NCI-H82 (cell line): Measurements from ENCODE around the gene SVOPL.
A peak's percentile ranks its signal among the peaks of the same experiment; 100 is the strongest.

Experiments used
- DNase-seq: peaks from one replicate; lab custom pipeline; 2025; lab: John Stamatoyannopoulos, UW

Gene SVOPL

DNA sequence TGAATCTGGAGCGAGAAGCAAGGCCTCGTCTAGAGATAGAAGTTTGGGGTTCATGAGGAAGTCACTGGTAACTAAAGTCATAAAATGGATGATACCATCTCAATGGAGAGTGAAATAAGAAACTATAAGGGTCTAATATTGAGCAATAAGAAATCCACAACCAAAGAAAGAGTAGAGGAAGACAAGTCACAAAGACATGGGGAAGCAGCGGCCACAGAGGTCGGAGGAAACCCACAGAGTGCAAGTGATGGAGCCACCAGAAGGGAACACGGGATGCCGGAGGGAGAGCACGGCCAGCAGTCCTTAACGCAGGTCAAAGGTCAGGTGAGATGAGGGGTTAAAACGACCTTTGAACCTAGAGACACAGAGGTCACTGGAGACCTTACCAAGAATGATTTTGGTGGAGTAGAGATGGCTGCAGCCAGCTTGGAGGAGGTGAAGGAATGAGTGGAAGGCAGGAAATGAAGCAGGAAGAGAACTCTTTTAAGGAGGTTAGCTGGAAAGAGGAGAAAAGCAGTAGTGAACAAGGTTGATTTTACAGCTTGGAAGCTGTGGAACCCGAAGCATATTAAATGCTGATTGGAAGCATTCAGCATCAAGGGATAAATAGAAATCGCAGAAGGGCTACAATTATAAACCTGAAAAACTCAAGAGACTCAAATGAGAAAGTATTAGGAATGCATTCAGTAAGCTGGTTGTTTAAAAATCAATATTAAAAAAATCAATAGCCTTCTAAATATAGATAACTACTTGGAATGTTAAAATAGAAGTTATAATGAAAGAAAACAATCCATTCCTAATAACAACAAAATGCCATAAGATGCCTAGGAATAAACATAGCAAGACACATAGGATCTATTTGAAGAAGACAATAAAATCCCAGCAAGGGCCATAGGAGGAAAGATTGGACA is 93.7 kb downstream of the SVOPL start:
- DNase-seq: no peak

DNA sequence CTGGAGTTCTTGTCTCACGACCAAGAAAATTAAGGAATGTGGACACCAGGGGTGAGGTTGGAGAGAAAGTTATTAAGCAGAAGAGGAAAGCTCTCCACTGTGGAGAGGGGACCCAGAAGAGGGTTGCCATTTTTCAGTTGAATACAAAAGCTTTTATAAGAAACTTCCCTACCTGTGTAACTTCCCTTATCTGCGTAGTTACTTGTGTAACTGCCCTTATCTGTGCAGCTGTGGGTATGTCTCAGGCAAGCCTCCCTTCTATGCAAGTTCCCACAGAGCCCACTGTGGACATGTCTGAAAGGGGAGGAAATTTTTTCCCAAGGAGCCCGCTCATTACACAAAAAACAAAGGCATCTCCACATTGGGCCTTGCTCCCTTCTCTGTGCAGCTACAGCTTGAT is 94.9 kb downstream of the SVOPL start:
- no peak for DNase-seq

DNA sequence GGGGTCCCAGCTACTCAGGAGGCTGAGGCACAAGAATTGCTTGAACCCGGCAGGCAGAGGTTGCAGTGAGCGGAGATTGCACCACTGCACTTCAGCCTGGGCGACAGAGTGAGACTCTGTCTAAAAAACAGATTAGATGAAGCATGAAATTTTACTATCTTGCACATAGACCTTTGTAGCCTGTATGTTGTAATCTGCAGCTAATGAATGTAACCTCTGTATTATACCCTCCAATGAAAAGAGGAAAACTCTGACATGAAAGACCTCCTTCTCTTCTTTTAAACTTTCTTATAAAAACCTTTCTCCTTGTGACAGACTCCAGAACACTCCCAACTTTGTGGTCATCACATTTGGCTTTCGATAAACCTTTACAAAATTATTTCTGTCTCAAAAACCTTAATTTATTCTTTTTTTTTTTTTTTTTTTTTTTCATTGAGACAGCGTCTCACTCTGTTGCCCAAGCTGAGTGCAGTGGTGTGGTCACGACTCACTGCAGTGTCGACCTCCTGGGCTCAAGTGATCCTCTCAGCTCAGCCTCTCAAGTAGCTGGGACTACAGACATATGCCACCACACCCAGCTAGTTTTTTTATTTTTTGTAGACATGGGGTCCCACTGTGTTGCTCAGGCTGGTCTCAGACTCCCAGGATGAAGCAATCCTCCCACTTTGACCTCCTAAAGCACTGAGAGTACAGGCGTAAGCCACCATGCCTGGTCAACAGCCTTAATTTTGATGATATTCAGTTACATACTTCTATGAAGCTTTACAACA is 97.4 kb downstream of the SVOPL start:
- DNase-seq: no peak

GRCh38 chr7:138602451-138602850 is 98.7 kb downstream of the SVOPL start:
- peak; percentile 53 for DNase-seq

- no peak for DNase-seq
Measured at GRCh38 chr7:138595454-138595853, 105.7 kb downstream of the SVOPL start.

DNA sequence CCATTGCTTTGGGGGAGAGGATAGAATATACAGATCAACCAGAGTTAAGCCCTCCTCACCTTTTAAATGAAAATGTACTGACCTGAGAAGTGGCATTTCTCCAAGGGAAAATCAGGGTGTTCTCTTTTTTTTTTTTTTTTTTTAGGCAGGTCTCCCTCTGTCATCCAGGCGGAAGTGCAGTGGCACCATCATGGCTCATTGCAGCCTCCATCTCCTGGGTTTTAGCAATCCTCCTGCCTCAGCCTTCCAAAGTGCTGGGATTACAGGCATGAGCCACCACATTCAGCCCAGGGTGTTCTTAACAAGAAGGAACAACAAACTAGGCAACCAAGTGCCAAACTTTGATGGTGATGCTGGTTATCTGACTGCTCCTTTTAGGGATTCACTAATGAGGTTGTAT is 111.0 kb downstream of the SVOPL start:
- no peak for DNase-seq

- DNase-seq: no peak
Measured at GRCh38 chr7:138588986-138589385, 112.2 kb downstream of the SVOPL start.

- DNase-seq: no peak
Measured at GRCh38 chr7:138587485-138587884, 113.7 kb downstream of the SVOPL start.

DNA sequence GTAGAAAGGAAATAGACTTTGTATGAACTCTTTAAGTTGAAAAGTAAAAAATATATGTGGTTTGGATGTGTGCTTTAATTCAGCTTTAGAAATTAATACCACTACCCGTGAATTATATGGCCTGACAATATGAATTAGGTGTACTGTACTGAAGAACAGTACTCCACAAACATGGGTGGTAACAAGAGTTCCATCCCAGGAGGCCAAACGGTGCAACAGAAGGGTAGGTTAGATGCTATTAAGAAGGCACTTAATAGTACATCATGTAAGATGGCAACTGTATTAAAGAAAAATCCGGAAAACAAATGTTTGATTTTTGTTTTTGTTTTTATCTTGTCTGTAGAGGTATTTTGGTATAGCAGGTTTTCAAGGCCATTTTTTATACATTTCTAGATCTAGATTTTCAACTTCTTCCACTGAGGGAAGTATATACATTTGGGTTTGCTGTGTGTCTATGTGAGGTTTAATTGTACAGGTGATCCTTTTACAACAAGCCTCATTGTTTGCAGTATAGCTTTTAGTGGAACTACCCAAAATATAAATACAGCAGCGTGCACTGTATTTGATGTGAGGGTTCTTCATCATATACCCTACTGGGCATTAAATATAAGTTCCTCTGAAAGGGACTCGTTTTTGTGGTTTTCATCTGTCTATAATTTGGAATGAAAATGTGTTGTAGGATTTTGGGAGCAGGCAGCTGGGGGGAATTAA is 115.7 kb downstream of the SVOPL start:
- no peak for DNase-seq

DNA sequence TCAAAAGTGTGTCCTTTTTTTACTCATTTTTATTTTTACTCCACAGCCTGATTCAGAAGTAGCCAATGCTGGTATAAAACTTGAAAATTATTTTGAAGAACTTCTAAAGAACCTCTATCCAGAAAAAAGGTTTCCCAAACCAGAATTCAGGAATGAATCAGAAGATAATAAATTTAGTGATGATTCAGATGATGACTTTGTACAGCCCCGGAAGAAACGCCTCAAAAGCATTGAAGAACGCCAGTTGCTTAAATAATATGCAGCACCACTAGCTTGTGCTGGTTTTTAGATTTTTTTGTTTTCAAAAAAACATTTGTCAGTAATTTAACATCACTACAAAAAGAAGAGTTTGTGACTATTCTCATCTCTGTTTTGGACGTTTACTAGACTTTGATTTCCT is 116.5 kb downstream of the SVOPL start:
- DNase-seq: no peak

DNA sequence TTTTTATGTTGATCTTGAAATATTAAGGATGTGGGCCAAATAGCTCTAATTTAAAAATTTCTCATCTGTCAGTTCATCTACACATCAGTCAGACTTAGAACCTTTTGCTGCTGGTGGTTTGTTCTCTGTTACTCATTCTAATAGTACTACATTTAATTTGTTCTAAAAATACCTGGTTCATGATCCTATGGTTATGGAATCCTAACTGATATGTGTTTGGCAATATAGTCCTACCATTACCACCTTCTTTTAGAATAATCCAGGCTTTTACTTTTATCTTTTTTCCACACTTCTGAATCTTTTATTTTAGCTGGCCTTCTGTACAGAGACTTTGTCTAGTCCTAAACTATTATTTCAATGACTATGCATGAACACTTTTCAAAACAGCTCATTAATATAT is 116.9 kb downstream of the SVOPL start:
- DNase-seq: no peak

DNA sequence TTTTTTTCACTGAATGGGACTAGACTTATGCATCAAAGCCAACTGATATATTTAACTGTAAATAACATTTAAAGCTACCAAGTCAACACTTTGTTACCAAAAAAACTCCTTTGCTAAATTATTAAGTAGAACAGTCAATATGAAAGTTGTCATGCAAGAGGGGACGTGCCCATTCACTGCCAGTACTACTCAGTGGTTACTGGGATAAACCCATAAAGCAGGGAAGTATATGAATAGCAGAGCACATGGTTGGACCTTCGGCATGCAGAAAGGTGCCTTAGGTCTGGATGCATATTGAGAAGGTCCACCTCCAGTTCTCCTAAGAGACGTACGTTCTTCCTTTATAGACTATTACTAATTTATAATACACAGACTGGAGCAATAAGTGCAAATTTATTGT is 120.1 kb downstream of the SVOPL start:
- DNase-seq: no peak

DNA sequence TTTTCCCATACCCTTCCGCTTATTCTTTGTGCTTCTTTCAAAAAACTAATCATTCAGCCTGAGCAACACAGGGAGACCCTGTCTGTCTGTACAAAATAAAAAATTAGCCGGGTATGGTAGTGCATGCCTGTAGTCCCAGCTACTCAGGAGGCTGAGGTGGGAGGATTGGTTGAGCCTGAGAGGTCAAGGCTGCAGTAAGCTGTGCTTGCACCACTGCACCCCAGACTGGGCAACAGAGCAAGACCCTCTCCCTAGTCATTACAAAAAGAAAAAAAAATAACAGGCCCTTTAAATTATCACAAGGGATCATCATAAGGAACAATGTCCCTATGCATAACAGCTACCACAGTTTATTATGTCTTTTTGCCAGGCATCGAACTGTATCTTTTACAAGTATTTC is 121.5 kb downstream of the SVOPL start:
- DNase-seq: no peak

DNA sequence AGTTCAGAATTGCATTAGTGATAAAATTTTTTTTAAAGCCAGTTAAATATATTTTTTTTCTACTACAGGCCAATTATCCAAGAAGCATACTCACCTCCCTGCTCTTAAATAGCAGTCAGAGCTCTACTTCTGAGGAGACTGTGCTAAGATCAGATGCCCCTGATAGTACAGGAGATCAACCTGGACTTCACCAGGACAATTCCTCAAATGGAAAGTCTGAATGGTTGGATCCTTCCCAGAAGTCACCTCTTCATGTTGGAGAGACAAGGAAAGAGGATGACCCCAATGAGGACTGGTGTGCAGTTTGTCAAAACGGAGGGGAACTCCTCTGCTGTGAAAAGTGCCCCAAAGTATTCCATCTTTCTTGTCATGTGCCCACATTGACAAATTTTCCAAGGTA is 122.0 kb downstream of the SVOPL start:
- no peak for DNase-seq

DNA sequence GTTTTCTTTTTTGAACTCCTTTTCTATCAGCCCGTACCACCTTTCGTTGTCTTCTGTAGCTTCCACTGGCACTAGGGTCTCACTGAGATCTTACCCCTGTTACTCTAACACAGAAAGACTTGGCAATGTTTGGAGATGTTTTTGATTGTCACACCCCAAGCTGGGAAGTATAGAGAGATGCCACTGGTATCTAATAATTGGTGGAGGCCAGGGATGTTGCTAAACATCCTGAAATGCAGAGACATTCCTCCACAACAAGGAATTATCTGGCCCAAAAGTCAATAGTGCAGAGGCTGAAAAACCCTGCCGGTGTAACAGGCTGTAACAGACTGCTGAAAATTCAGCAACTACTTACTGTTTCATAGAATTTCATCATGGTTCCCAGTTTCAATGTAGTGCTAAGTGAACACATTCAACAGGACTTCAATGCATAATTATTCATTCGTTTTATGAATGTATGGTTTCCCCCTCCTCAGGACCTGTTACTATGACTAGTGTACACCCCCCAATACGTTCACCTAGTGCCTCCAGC is 125.2 kb downstream of the SVOPL start:
- DNase-seq: no peak

GRCh38 chr7:138573741-138574140 is 127.4 kb downstream of the SVOPL start:
- DNase-seq: no peak

DNA sequence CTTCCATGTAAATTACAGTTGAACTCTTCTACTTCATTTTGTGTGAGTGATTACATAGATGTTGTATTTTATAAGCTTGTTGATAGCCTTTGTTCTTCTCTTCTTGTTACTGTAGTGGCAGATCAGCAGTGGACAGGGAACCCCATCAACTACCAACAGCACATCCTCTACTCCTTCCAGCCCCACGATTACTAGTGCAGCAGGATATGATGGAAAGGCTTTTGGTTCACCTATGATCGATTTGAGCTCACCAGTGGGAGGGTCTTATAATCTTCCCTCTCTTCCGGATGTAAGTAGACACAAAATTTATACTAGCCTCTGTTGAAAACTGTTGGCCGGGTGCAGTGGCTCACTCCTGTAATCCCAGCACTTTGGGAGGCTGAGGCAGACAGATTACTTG is 130.4 kb downstream of the SVOPL start:
- DNase-seq: no peak

DNA sequence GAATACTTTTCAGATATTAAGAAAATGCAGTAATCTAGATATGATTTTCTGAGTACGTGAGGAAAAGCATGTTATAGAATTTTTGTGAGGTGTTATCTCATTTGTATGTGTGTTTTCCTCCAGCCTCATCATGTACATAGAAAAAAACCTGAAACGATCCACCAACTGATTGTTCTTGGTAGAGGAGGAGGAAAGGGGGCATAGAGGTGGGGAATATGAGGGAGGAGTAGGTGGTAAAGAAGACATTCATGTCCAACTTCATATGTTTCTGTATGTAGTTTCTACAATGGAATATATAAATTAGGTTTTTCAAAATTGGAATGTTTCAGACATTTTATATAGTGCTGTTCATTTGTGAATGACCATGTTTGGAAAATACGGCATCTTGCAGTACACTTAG is 131.7 kb downstream of the SVOPL start:
- DNase-seq: no peak

DNA sequence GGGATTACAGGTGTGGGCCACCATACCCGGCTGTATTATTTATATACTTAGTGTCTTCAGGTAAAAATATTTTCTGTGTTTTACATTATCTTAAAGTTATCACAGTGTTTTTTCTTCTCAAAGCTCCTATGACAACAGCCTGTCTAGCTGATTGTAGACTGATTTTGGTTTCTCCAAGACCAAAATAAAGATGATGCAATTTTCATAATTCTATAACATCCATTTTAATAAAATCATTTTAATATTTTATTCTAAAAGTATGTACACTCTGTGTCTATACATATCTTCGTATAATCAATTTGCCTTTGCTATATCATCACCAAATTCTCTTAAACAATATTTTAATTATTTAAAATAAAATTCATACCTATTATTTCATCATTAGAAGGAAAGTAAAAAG is 132.5 kb downstream of the SVOPL start:
- DNase-seq: no peak

- DNase-seq: no peak
Measured at GRCh38 chr7:138565451-138566114, 135.6 kb downstream of the SVOPL start.

GRCh38 chr7:138565071-138565450 is 136.1 kb downstream of the SVOPL start:
- DNase-seq: no peak

GRCh38 chr7:138564365-138564764 is 136.8 kb downstream of the SVOPL start:
- DNase-seq: no peak
